ENCODE results near the gene VPS13D. TPM values are rescaled to one million over a fixed set of nuclear protein-coding genes. Genes with fewer than 3 reads are reported as not detected.
"Not testable (repeated sequence)": the region's sequence is repeated elsewhere in the genome, so short reads cannot be mapped to it uniquely, and the experiment has no call there.

The VPS13D gene
- total RNA-seq, 1 donor from 2014 or later: 33.6 TPM

- intact Hi-C loops (cut with micrococcal nuclease): loop anchor here (1.0 kb wide), 1 partner anchor 240 kb away; no protein-coding TSS in a partner anchor
- peaks cover 52% of the 10 kb centered on the region for H3K4me1 Mint-ChIP-seq (ENCODE audit: low read depth)
- peaks cover 46% of the 10 kb centered on the region for H3K36me3 Mint-ChIP-seq (ENCODE audit: low read depth)
- no peak overlapping the region for H3K27ac Mint-ChIP-seq
- no peak for DNase-seq (ENCODE audit: low spot score)
- H3K4me3 Mint-ChIP-seq: no peak overlapping the region
- no peaks in the 10 kb centered on the region for H3K27me3 Mint-ChIP-seq (ENCODE audit: insufficient read depth)
- no peaks in the 10 kb centered on the region for H3K9me3 Mint-ChIP-seq
These were observed 150.8 kb downstream of the VPS13D start for GRCh38 chr1:12380326-12381249.

GRCh38 chr1:12383001-12383400 is 153.2 kb downstream of the VPS13D start:
- DNase-seq (ENCODE audit: low spot score): no peak
- no peak overlapping the region for H3K4me3 Mint-ChIP-seq
- intact Hi-C loops (cut with micrococcal nuclease): no loop called here
- H3K27me3 Mint-ChIP-seq (ENCODE audit: insufficient read depth): no peaks in the 10 kb centered on the region
- peaks cover 24% of the 10 kb centered on the region for H3K9me3 Mint-ChIP-seq
- H3K36me3 Mint-ChIP-seq (ENCODE audit: low read depth): peaks cover 60% of the 10 kb centered on the region
- H3K27ac Mint-ChIP-seq: no peak overlapping the region
- peaks cover 56% of the 10 kb centered on the region for H3K4me1 Mint-ChIP-seq (ENCODE audit: low read depth)

GRCh38 chr1:12383786-12384185 is 154.0 kb downstream of the VPS13D start:
- no peak for DNase-seq (ENCODE audit: low spot score)
- intact Hi-C loops (cut with micrococcal nuclease): loop anchor here (2.0 kb wide), 1 partner anchor 39 kb away; no protein-coding TSS in a partner anchor
- Mint-ChIP-seq H3K27ac (no peak overlapping the region), H3K4me3 (peak overlapping the region; percentile 4), H3K9me3 (peaks cover 31% of the 10 kb centered on the region), H3K36me3 (ENCODE audit: low read depth) (peaks cover 65% of the 10 kb centered on the region), H3K27me3 (ENCODE audit: insufficient read depth) (no peaks in the 10 kb centered on the region), H3K4me1 (ENCODE audit: low read depth) (peaks cover 56% of the 10 kb centered on the region)

- no peak for DNase-seq (ENCODE audit: low spot score)
- Mint-ChIP-seq H3K27ac (no peak overlapping the region), H3K4me3 (peak overlapping the region; percentile 2), H3K4me1 (ENCODE audit: low read depth) (peaks cover 56% of the 10 kb centered on the region), H3K9me3 (peaks cover 38% of the 10 kb centered on the region), H3K36me3 (ENCODE audit: low read depth) (peaks cover 69% of the 10 kb centered on the region), H3K27me3 (ENCODE audit: insufficient read depth) (no peaks in the 10 kb centered on the region)
- intact Hi-C loops (cut with micrococcal nuclease): loop anchor here (1.0 to 5.0 kb wide), 5 partner anchors 40 to 230 kb away; no protein-coding TSS in a partner anchor
These were observed 155.1 kb downstream of the VPS13D start for GRCh38 chr1:12384836-12385456.

GRCh38 chr1:12386130-12386529 is 156.3 kb downstream of the VPS13D start:
- DNase-seq (ENCODE audit: low spot score): no peak
- H3K27ac Mint-ChIP-seq: peak overlapping the region; percentile 70
- intact Hi-C loops (cut with micrococcal nuclease): loop anchor here (5.0 kb wide), 1 partner anchor 126 kb away; no protein-coding TSS in a partner anchor
- H3K4me3 Mint-ChIP-seq: peak overlapping the region; percentile 38
- H3K36me3 Mint-ChIP-seq (ENCODE audit: low read depth): peaks cover 72% of the 10 kb centered on the region
- peaks cover 58% of the 10 kb centered on the region for H3K4me1 Mint-ChIP-seq (ENCODE audit: low read depth)
- peaks cover 39% of the 10 kb centered on the region for H3K9me3 Mint-ChIP-seq
- H3K27me3 Mint-ChIP-seq (ENCODE audit: insufficient read depth): no peaks in the 10 kb centered on the region

GRCh38 chr1:12387641-12388040 is 157.8 kb downstream of the VPS13D start:
- peaks cover 50% of the 10 kb centered on the region for H3K4me1 Mint-ChIP-seq (ENCODE audit: low read depth)
- peaks cover 39% of the 10 kb centered on the region for H3K9me3 Mint-ChIP-seq
- peaks cover 70% of the 10 kb centered on the region for H3K36me3 Mint-ChIP-seq (ENCODE audit: low read depth)
- H3K27ac Mint-ChIP-seq: no peak overlapping the region
- no peaks in the 10 kb centered on the region for H3K27me3 Mint-ChIP-seq (ENCODE audit: insufficient read depth)
- H3K4me3 Mint-ChIP-seq: no peak overlapping the region
- no peak for DNase-seq (ENCODE audit: low spot score)
- intact Hi-C loops (cut with micrococcal nuclease): loop anchor here (5.0 kb wide), 1 partner anchor 125 kb away; no protein-coding TSS in a partner anchor

GRCh38 chr1:12390296-12390695 is 160.5 kb downstream of the VPS13D start:
- Mint-ChIP-seq H3K4me1 (ENCODE audit: low read depth) (peaks cover 24% of the 10 kb centered on the region), H3K9me3 (peaks cover 44% of the 10 kb centered on the region), H3K36me3 (ENCODE audit: low read depth) (peaks cover 65% of the 10 kb centered on the region)
- intact Hi-C loops (cut with micrococcal nuclease); H3K27ac Mint-ChIP-seq; H3K4me3 Mint-ChIP-seq; DNase-seq (ENCODE audit: low spot score); H3K27me3 Mint-ChIP-seq (ENCODE audit: insufficient read depth): not testable (repeated sequence)

- intact Hi-C loops (cut with micrococcal nuclease): no loop called here
- H3K27me3 Mint-ChIP-seq (ENCODE audit: insufficient read depth): no peaks in the 10 kb centered on the region
These were observed 167.9 kb downstream of the VPS13D start for GRCh38 chr1:12397462-12398450.

GRCh38 chr1:12398479-12398878 is 168.6 kb downstream of the VPS13D start:
- Mint-ChIP-seq H3K27ac (no peak overlapping the region), H3K36me3 (ENCODE audit: low read depth) (peaks cover 31% of the 10 kb centered on the region), H3K4me3 (no peak overlapping the region), H3K9me3 (peaks cover 5% of the 10 kb centered on the region), H3K27me3 (ENCODE audit: insufficient read depth) (no peaks in the 10 kb centered on the region), H3K4me1 (ENCODE audit: low read depth) (peaks cover 22% of the 10 kb centered on the region)
- no peak for DNase-seq (ENCODE audit: low spot score)
- intact Hi-C loops (cut with micrococcal nuclease): no loop called here

More at GRCh38 chr1:12397462-12398450, 167.9 kb downstream of the VPS13D start:
- H3K27ac Mint-ChIP-seq: peak overlapping the region; percentile 4
- peak overlapping the region; percentile 3 for H3K4me3 Mint-ChIP-seq
- peaks cover 22% of the 10 kb centered on the region for H3K4me1 Mint-ChIP-seq (ENCODE audit: low read depth)
- H3K36me3 Mint-ChIP-seq (ENCODE audit: low read depth): peaks cover 30% of the 10 kb centered on the region
- H3K9me3 Mint-ChIP-seq: peaks cover 5% of the 10 kb centered on the region
- no peak for DNase-seq (ENCODE audit: low spot score)

GRCh38 chr1:12400027-12400693 is 170.3 kb downstream of the VPS13D start:
- H3K4me3 Mint-ChIP-seq: no peak overlapping the region
- no peaks in the 10 kb centered on the region for H3K9me3 Mint-ChIP-seq
- peaks cover 36% of the 10 kb centered on the region for H3K36me3 Mint-ChIP-seq (ENCODE audit: low read depth)
- no peaks in the 10 kb centered on the region for H3K27me3 Mint-ChIP-seq (ENCODE audit: insufficient read depth)
- DNase-seq (ENCODE audit: low spot score): no peak
- intact Hi-C loops (cut with micrococcal nuclease): no loop called here
- no peak overlapping the region for H3K27ac Mint-ChIP-seq
- peaks cover 22% of the 10 kb centered on the region for H3K4me1 Mint-ChIP-seq (ENCODE audit: low read depth)

- H3K36me3 Mint-ChIP-seq (ENCODE audit: low read depth): peaks cover 41% of the 10 kb centered on the region
- no peak overlapping the region for H3K27ac Mint-ChIP-seq
- no peaks in the 10 kb centered on the region for H3K9me3 Mint-ChIP-seq
- intact Hi-C loops (cut with micrococcal nuclease): no loop called here
- no peak for DNase-seq (ENCODE audit: low spot score)
- H3K4me1 Mint-ChIP-seq (ENCODE audit: low read depth): peaks cover 37% of the 10 kb centered on the region
- H3K27me3 Mint-ChIP-seq (ENCODE audit: insufficient read depth): no peaks in the 10 kb centered on the region
- H3K4me3 Mint-ChIP-seq: no peak overlapping the region
These were observed 172.4 kb downstream of the VPS13D start for GRCh38 chr1:12402159-12402673.

All from activated T-helper 1 cell treated with anti-CD3 and anti-CD28 coated beads, Interleukin-12 subunit alpha, Interleukin-12 subunit beta, Interleukin-2, Interleukin-4 antibody, amounts not matched to agents 30 ng/mL and 10 ng/mL and 1 ng/mL, durations not matched to agents 14 hours and 24 hours and 36 hours (primary cell).